ENCODE measurements around the gene MYOM1.

MYOM1 gene

GRCh38 chr18:3175195-3175758, 44.5 kb downstream of the MYOM1 start:
- Histone ChIP-seq H3K9me3 (ENCODE audit: control insufficient read depth, insufficient read depth, low read length) (no peaks in the 10 kb centered on the region), H3K9ac (ENCODE audit: low read depth, low read length) (no peak overlapping the region), H3K27me3 (ENCODE audit: control insufficient read depth, insufficient read depth, low read length) (no peaks in the 10 kb centered on the region), H3K36me3 (ENCODE audit: control insufficient read depth, insufficient read depth, low read length) (no peaks in the 10 kb centered on the region), H3K4me3 (ENCODE audit: low read depth, low read length) (no peak overlapping the region), H3K4me1 (ENCODE audit: control insufficient read depth, insufficient read depth, low read length) (no peaks in the 10 kb centered on the region)

GRCh38 chr18:3172097-3172496, 47.7 kb downstream of the MYOM1 start:
- Histone ChIP-seq H3K36me3 (ENCODE audit: control insufficient read depth, insufficient read depth, low read length) (no peaks in the 10 kb centered on the region), H3K27me3 (ENCODE audit: control insufficient read depth, insufficient read depth, low read length) (no peaks in the 10 kb centered on the region), H3K9ac (ENCODE audit: low read depth, low read length) (no peak overlapping the region), H3K9me3 (ENCODE audit: control insufficient read depth, insufficient read depth, low read length) (no peaks in the 10 kb centered on the region), H3K4me1 (ENCODE audit: control insufficient read depth, insufficient read depth, low read length) (no peaks in the 10 kb centered on the region), H3K4me3 (ENCODE audit: low read depth, low read length) (no peak overlapping the region)

GRCh38 chr18:3171631-3172030, 48.1 kb downstream of the MYOM1 start:
- Histone ChIP-seq H3K9me3 (ENCODE audit: control insufficient read depth, insufficient read depth, low read length) (no peaks in the 10 kb centered on the region), H3K36me3 (ENCODE audit: control insufficient read depth, insufficient read depth, low read length) (no peaks in the 10 kb centered on the region), H3K9ac (ENCODE audit: low read depth, low read length) (no peak overlapping the region), H3K4me3 (ENCODE audit: low read depth, low read length) (no peak overlapping the region), H3K4me1 (ENCODE audit: control insufficient read depth, insufficient read depth, low read length) (no peaks in the 10 kb centered on the region), H3K27me3 (ENCODE audit: control insufficient read depth, insufficient read depth, low read length) (no peaks in the 10 kb centered on the region)

- Histone ChIP-seq H3K27me3 (ENCODE audit: control insufficient read depth, insufficient read depth, low read length) (no peaks in the 10 kb centered on the region), H3K4me3 (ENCODE audit: low read depth, low read length) (no peak overlapping the region), H3K9me3 (ENCODE audit: control insufficient read depth, insufficient read depth, low read length) (no peaks in the 10 kb centered on the region), H3K36me3 (ENCODE audit: control insufficient read depth, insufficient read depth, low read length) (no peaks in the 10 kb centered on the region), H3K4me1 (ENCODE audit: control insufficient read depth, insufficient read depth, low read length) (no peaks in the 10 kb centered on the region), H3K9ac (ENCODE audit: low read depth, low read length) (no peak overlapping the region)
These were observed 49.2 kb downstream of the MYOM1 start for GRCh38 chr18:3170441-3171161.

GRCh38 chr18:3164381-3164780, 55.4 kb downstream of the MYOM1 start:
- no peak overlapping the region for H3K9ac ChIP-seq (ENCODE audit: low read depth, low read length)
- H3K4me3 ChIP-seq (ENCODE audit: low read depth, low read length) = no peak overlapping the region
- H3K4me1 ChIP-seq (ENCODE audit: control insufficient read depth, insufficient read depth, low read length) = no peaks in the 10 kb centered on the region
- H3K36me3 ChIP-seq (ENCODE audit: control insufficient read depth, insufficient read depth, low read length) = no peaks in the 10 kb centered on the region
- H3K9me3 ChIP-seq (ENCODE audit: control insufficient read depth, insufficient read depth, low read length) = no peaks in the 10 kb centered on the region
- H3K27me3 ChIP-seq (ENCODE audit: control insufficient read depth, insufficient read depth, low read length) = no peaks in the 10 kb centered on the region

GRCh38 chr18:3163968-3164367, 55.8 kb downstream of the MYOM1 start:
- Histone ChIP-seq H3K27me3 (ENCODE audit: control insufficient read depth, insufficient read depth, low read length) (no peaks in the 10 kb centered on the region), H3K36me3 (ENCODE audit: control insufficient read depth, insufficient read depth, low read length) (no peaks in the 10 kb centered on the region), H3K9ac (ENCODE audit: low read depth, low read length) (no peak overlapping the region), H3K4me3 (ENCODE audit: low read depth, low read length) (no peak overlapping the region), H3K4me1 (ENCODE audit: control insufficient read depth, insufficient read depth, low read length) (no peaks in the 10 kb centered on the region), H3K9me3 (ENCODE audit: control insufficient read depth, insufficient read depth, low read length) (no peaks in the 10 kb centered on the region)

GRCh38 chr18:3162181-3162580, 57.6 kb downstream of the MYOM1 start:
- Histone ChIP-seq H3K36me3 (ENCODE audit: control insufficient read depth, insufficient read depth, low read length) (no peaks in the 10 kb centered on the region), H3K4me3 (ENCODE audit: low read depth, low read length) (no peak overlapping the region), H3K27me3 (ENCODE audit: control insufficient read depth, insufficient read depth, low read length) (no peaks in the 10 kb centered on the region), H3K9me3 (ENCODE audit: control insufficient read depth, insufficient read depth, low read length) (no peaks in the 10 kb centered on the region), H3K4me1 (ENCODE audit: control insufficient read depth, insufficient read depth, low read length) (no peaks in the 10 kb centered on the region), H3K9ac (ENCODE audit: low read depth, low read length) (no peak overlapping the region)

GRCh38 chr18:3159830-3160229, 59.9 kb downstream of the MYOM1 start:
- no peaks in the 10 kb centered on the region for H3K36me3 ChIP-seq (ENCODE audit: control insufficient read depth, insufficient read depth, low read length)
- no peak overlapping the region for H3K9ac ChIP-seq (ENCODE audit: low read depth, low read length)
- no peaks in the 10 kb centered on the region for H3K27me3 ChIP-seq (ENCODE audit: control insufficient read depth, insufficient read depth, low read length)
- no peak overlapping the region for H3K4me3 ChIP-seq (ENCODE audit: low read depth, low read length)
- no peaks in the 10 kb centered on the region for H3K4me1 ChIP-seq (ENCODE audit: control insufficient read depth, insufficient read depth, low read length)
- no peaks in the 10 kb centered on the region for H3K9me3 ChIP-seq (ENCODE audit: control insufficient read depth, insufficient read depth, low read length)

- H3K4me1 ChIP-seq (ENCODE audit: control insufficient read depth, insufficient read depth, low read length) = no peaks in the 10 kb centered on the region
- no peak overlapping the region for H3K9ac ChIP-seq (ENCODE audit: low read depth, low read length)
- H3K9me3 ChIP-seq (ENCODE audit: control insufficient read depth, insufficient read depth, low read length) = no peaks in the 10 kb centered on the region
- no peaks in the 10 kb centered on the region for H3K36me3 ChIP-seq (ENCODE audit: control insufficient read depth, insufficient read depth, low read length)
- H3K27me3 ChIP-seq (ENCODE audit: control insufficient read depth, insufficient read depth, low read length) = no peaks in the 10 kb centered on the region
- no peak overlapping the region for H3K4me3 ChIP-seq (ENCODE audit: low read depth, low read length)
These were observed 62.2 kb downstream of the MYOM1 start for GRCh38 chr18:3157606-3158005.

- no peaks in the 10 kb centered on the region for H3K36me3 ChIP-seq (ENCODE audit: control insufficient read depth, insufficient read depth, low read length)
- no peaks in the 10 kb centered on the region for H3K27me3 ChIP-seq (ENCODE audit: control insufficient read depth, insufficient read depth, low read length)
- H3K4me3 ChIP-seq (ENCODE audit: low read depth, low read length) = no peak overlapping the region
- H3K4me1 ChIP-seq (ENCODE audit: control insufficient read depth, insufficient read depth, low read length) = no peaks in the 10 kb centered on the region
- H3K9ac ChIP-seq (ENCODE audit: low read depth, low read length) = no peak overlapping the region
- H3K9me3 ChIP-seq (ENCODE audit: control insufficient read depth, insufficient read depth, low read length) = no peaks in the 10 kb centered on the region
These were observed 62.7 kb downstream of the MYOM1 start for GRCh38 chr18:3157086-3157485.

GRCh38 chr18:3156325-3156640, 63.5 kb downstream of the MYOM1 start:
- H3K9me3 ChIP-seq (ENCODE audit: control insufficient read depth, insufficient read depth, low read length) = no peaks in the 10 kb centered on the region
- H3K36me3 ChIP-seq (ENCODE audit: control insufficient read depth, insufficient read depth, low read length) = no peaks in the 10 kb centered on the region
- no peak overlapping the region for H3K9ac ChIP-seq (ENCODE audit: low read depth, low read length)
- no peak overlapping the region for H3K4me3 ChIP-seq (ENCODE audit: low read depth, low read length)
- H3K27me3 ChIP-seq (ENCODE audit: control insufficient read depth, insufficient read depth, low read length) = no peaks in the 10 kb centered on the region
- H3K4me1 ChIP-seq (ENCODE audit: control insufficient read depth, insufficient read depth, low read length) = no peaks in the 10 kb centered on the region

- Histone ChIP-seq H3K9me3 (ENCODE audit: control insufficient read depth, insufficient read depth, low read length) (no peaks in the 10 kb centered on the region), H3K27me3 (ENCODE audit: control insufficient read depth, insufficient read depth, low read length) (no peaks in the 10 kb centered on the region), H3K4me1 (ENCODE audit: control insufficient read depth, insufficient read depth, low read length) (no peaks in the 10 kb centered on the region), H3K36me3 (ENCODE audit: control insufficient read depth, insufficient read depth, low read length) (no peaks in the 10 kb centered on the region), H3K9ac (ENCODE audit: low read depth, low read length) (no peak overlapping the region), H3K4me3 (ENCODE audit: low read depth, low read length) (no peak overlapping the region)
These were observed 65.6 kb downstream of the MYOM1 start for GRCh38 chr18:3154214-3154613.
